NCI-H1105 treated with DMSO at 0.1 percent for 48 hours (cell line): Measurements from ENCODE around the gene S100A12.
A peak's percentile ranks its signal among the peaks of the same experiment; 100 is the strongest.

Source experiments
- DNase-seq: peaks from one replicate; lab custom pipeline; 2025; lab: John Stamatoyannopoulos, UW

S100A12 gene

GRCh38 chr1:153397051-153397923, 21.9 kb upstream of the S100A12 start:
- DNase-seq: no peak

GRCh38 chr1:153396461-153396860, 21.0 kb upstream of the S100A12 start:
- no peak for DNase-seq

- DNase-seq: no peak
Measured at GRCh38 chr1:153395776-153396175, 20.4 kb upstream of the S100A12 start.

- DNase-seq: no peak
Measured at GRCh38 chr1:153395136-153395685, 19.8 kb upstream of the S100A12 start.

GRCh38 chr1:153394391-153394790, 19.0 kb upstream of the S100A12 start:
- DNase-seq: no peak

- DNase-seq: no peak
Measured at GRCh38 chr1:153393926-153394325, 18.5 kb upstream of the S100A12 start.

- no peak for DNase-seq
Measured at GRCh38 chr1:153392822-153393221, 17.4 kb upstream of the S100A12 start.

- DNase-seq: no peak
Measured at GRCh38 chr1:153392258-153392657, 16.8 kb upstream of the S100A12 start.

GRCh38 chr1:153390938-153391710, 15.7 kb upstream of the S100A12 start, which contains the start of gene S100A8:
Gene S100A8 (minus strand): TSS chr1:153391073. CDS start chr1:153390535, 538 bp downstream.
- DNase-seq: peak; percentile 27

GRCh38 chr1:153389973-153390879, 14.8 kb upstream of the S100A12 start:
- DNase-seq: no peak

- DNase-seq: no peak
Measured at GRCh38 chr1:153389401-153389800, 14.0 kb upstream of the S100A12 start.

- DNase-seq: no peak
Measured at GRCh38 chr1:153387785-153388184, 12.4 kb upstream of the S100A12 start.

- no peak for DNase-seq
Measured at GRCh38 chr1:153387001-153387400, 11.6 kb upstream of the S100A12 start.

- no peak for DNase-seq
Measured at GRCh38 chr1:153386500-153386901, 11.1 kb upstream of the S100A12 start.

GRCh38 chr1:153384958-153385580, 9.6 kb upstream of the S100A12 start:
- DNase-seq: no peak

- DNase-seq: no peak
Measured at GRCh38 chr1:153380711-153381110, 5.3 kb upstream of the S100A12 start.

- DNase-seq: no peak
Measured at GRCh38 chr1:153379591-153379990, 4.2 kb upstream of the S100A12 start.

GRCh38 chr1:153374071-153374470, 1.4 kb downstream of the S100A12 start:
- DNase-seq: no peak

- DNase-seq: no peak
Measured at GRCh38 chr1:153372571-153372970, 2.9 kb downstream of the S100A12 start.

- no peak for DNase-seq
Measured at GRCh38 chr1:153371231-153371630, 4.2 kb downstream of the S100A12 start.

GRCh38 chr1:153370146-153370545, 5.3 kb downstream of the S100A12 start:
- DNase-seq: no peak
